Fibroblast of lung (primary cell): Measurements from ENCODE around the gene CCDC152. TPM values are rescaled to one million over a fixed set of nuclear protein-coding genes. Genes with fewer than 3 reads are reported as not detected.

Source experiments
- DNase-seq, 2 donors: peaks; one replicate each; pipeline versions ENCODE4 v3.0.0 to v3.0.0-alpha.2; 2010; ENCODE audit warnings: low read depth in 2 of 2
- H2AFZ ChIP-seq: 2 replicates; pipeline ENCODE4 v1.5.1; 2012; ENCODE audit warnings: low read length, control low read depth, inconsistent platforms
- H3K27ac ChIP-seq: 2 replicates; pipeline ENCODE4 v1.5.1; 2011; ENCODE audit warnings: low read length, control low read depth; ENCODE audit not compliant: insufficient read depth
- H3K27me3 ChIP-seq: 2 replicates; pipeline ENCODE4 v1.5.1; 2011; ENCODE audit warnings: mild to moderate bottlenecking, low read length; ENCODE audit not compliant: control insufficient read depth, insufficient read depth
- H3K36me3 ChIP-seq: 2 replicates; pipeline ENCODE4 v1.5.1; 2011; ENCODE audit warnings: low read length; ENCODE audit not compliant: control insufficient read depth, insufficient read depth
- H3K4me1 ChIP-seq: 2 replicates; pipeline ENCODE4 v1.5.1; 2011; ENCODE audit warnings: low read length; ENCODE audit not compliant: control insufficient read depth, insufficient read depth; ENCODE audit errors: extremely low read depth
- H3K4me2 ChIP-seq: 2 replicates; pipeline ENCODE4 v1.5.1; 2011; ENCODE audit warnings: low read length, control low read depth; ENCODE audit not compliant: insufficient read depth; ENCODE audit errors: extremely low read depth
- H3K4me3 ChIP-seq, 4 experiments: fragments of 200-600 bp in 1 of 4; sonication (generic) in 1 of 4; replicated peaks in 1 of 4; 2 replicates each; pipeline ENCODE4 v1.5.1; 2011 to 2016; ENCODE audit warnings: low read length in 4 of 4, low read depth in 3 of 4, mild to moderate bottlenecking in 3 of 4, control low read depth in 2 of 4, inconsistent platforms in 1 of 4, mixed read lengths in 1 of 4; ENCODE audit not compliant: insufficient read depth in 1 of 4; ENCODE audit errors: control extremely low read depth in 1 of 4
- H3K79me2 ChIP-seq: 2 replicates; pipeline ENCODE4 v1.5.1; 2012; ENCODE audit warnings: mild to moderate bottlenecking, low read length, inconsistent platforms; ENCODE audit not compliant: control insufficient read depth, insufficient read depth
- H3K9ac ChIP-seq: 2 replicates; pipeline ENCODE4 v1.5.1; 2011; ENCODE audit warnings: mild to moderate bottlenecking, low read length, control low read depth; ENCODE audit not compliant: insufficient read depth
- H3K9me3 ChIP-seq: 2 replicates; pipeline ENCODE4 v1.5.1; 2012; ENCODE audit warnings: low read depth, low read length; ENCODE audit not compliant: control insufficient read depth, insufficient read depth
- H4K20me1 ChIP-seq: 2 replicates; pipeline ENCODE4 v1.5.1; 2011; ENCODE audit warnings: low read length; ENCODE audit not compliant: control insufficient read depth, insufficient read depth; ENCODE audit errors: extremely low read depth
- CTCF ChIP-seq, 2 donors: IDR thresholded peaks in 1 of 2; conservative IDR thresholded peaks in 1 of 2; 1 replicate in 1 of 2; 2 replicates in 1 of 2; pipeline ENCODE4 v1.5.1; 2011 to 2012; ENCODE audit warnings: low read length in 2 of 2, control low read depth in 1 of 2, inconsistent platforms in 1 of 2, low read depth in 1 of 2, mild to moderate bottlenecking in 1 of 2
- EZH2 ChIP-seq: IDR thresholded peaks from 2 replicates; pipeline ENCODE4 v1.5.1; 2012; ENCODE audit warnings: low read length, control low read depth, mild to moderate bottlenecking; ENCODE audit errors: missing control alignments
- polyA plus RNA-seq, 2 donors: library from polyadenylated mRNA; depleted of rRNA in 1 of 2; stranded (reverse) in 1 of 2; unstranded in 1 of 2; fragments of >200 nt; gene quantifications; 2 replicates each; pipeline ENCODE4 v1.2.1, GENCODE V29; 2011 to 2012; ENCODE audit warnings: missing spikeins in 1 of 2
- total RNA-seq: library from RNA; depleted of rRNA; stranded (reverse); fragments of >200 nt; gene quantifications from 2 replicates; pipeline ENCODE4 v1.2.1, GENCODE V29; 2014

Gene CCDC152
- total and polyA plus RNA-seq, 2 donors (not counting 1 experiment from before 2014, with no cell fraction given): 1.4 to 2.5 TPM

GRCh38 chr5:42798284-42799240 is 41.9 kb downstream of the CCDC152 start:
- Histone ChIP-seq H3K4me1 (no peaks in the 10 kb centered on the region), H3K9me3 (no peaks in the 10 kb centered on the region), H3K4me2 (no peak overlapping the region), H3K27me3 (no peaks in the 10 kb centered on the region), H3K36me3 (no peaks in the 10 kb centered on the region), H3K27ac (no peak overlapping the region), H3K9ac (no peak overlapping the region), H4K20me1 (no peaks in the 10 kb centered on the region), H3K79me2 (no peaks in the 10 kb centered on the region), H2AFZ (no peak overlapping the region), H3K4me3 (no peak overlapping the region)
- DNase-seq: no peak
- TF ChIP-seq EZH2 (no peak), CTCF (conservative IDR thresholded peaks at IDR 0.05 in 1 of 2, IDR thresholded peaks at IDR 0.05 in 1 of 2; ENCODE audit: low read depth in 1 of 2, low read length in 2 of 2) (no peak)

- no peak overlapping the region for H3K27ac ChIP-seq
- H2AFZ ChIP-seq: no peak overlapping the region
- no peak overlapping the region for H3K4me3 ChIP-seq
- H4K20me1 ChIP-seq: no peaks in the 10 kb centered on the region
- no peaks in the 10 kb centered on the region for H3K9me3 ChIP-seq
- no peak for TF ChIP-seq CTCF (conservative IDR thresholded peaks at IDR 0.05 in 1 of 2, IDR thresholded peaks at IDR 0.05 in 1 of 2; ENCODE audit: low read depth in 1 of 2, low read length in 2 of 2)
- H3K4me2 ChIP-seq: no peak overlapping the region
- H3K4me1 ChIP-seq: no peaks in the 10 kb centered on the region
- H3K27me3 ChIP-seq: no peaks in the 10 kb centered on the region
- H3K79me2 ChIP-seq: no peaks in the 10 kb centered on the region
- no peak overlapping the region for H3K9ac ChIP-seq
- no peaks in the 10 kb centered on the region for H3K36me3 ChIP-seq
- no peak for DNase-seq
Observed at GRCh38 chr5:42799241-42799608, 42.6 kb downstream of the CCDC152 start.

GRCh38 chr5:42799668-42800114 is 43.1 kb downstream of the CCDC152 start:
- Histone ChIP-seq H3K79me2 (no peaks in the 10 kb centered on the region), H3K9me3 (no peaks in the 10 kb centered on the region), H4K20me1 (no peaks in the 10 kb centered on the region), H3K4me3 (no peak overlapping the region), H3K36me3 (no peaks in the 10 kb centered on the region), H3K27ac (no peak overlapping the region), H2AFZ (no peak overlapping the region), H3K27me3 (no peaks in the 10 kb centered on the region), H3K4me2 (no peak overlapping the region), H3K9ac (no peak overlapping the region), H3K4me1 (no peaks in the 10 kb centered on the region)
- TF ChIP-seq EZH2: no peak
- no peak for TF ChIP-seq CTCF (conservative IDR thresholded peaks at IDR 0.05 in 1 of 2, IDR thresholded peaks at IDR 0.05 in 1 of 2; ENCODE audit: low read depth in 1 of 2, low read length in 2 of 2)
- no peak for DNase-seq
